Suppressor macrophage (primary cell): ENCODE results near the gene PAK6.

Experiments used
- DNase-seq, 4 experiments: peaks; one replicate each; pipeline ENCODE4 v3.0.0-alpha.2; 2020 to 2022
- total RNA-seq, 17 experiments: gene quantifications; one replicate each; lab custom pipeline; 2026; ENCODE audit warnings: mixed read lengths in 6 of 17, inconsistent platforms in 3 of 17; lab: John Stamatoyannopoulos, UW

The PAK6 gene
- 0 to 2.9 (median 0.11) reads per million in 17 experiments for total RNA-seq

- DNase-seq, result peak; percentile 34 to 60 (median 39)
Measured at GRCh38 chr15:40238532-40239403, at the start of gene PAK6. Gene PAK6, plus strand, starts transcription at chr15:40239063. Its CDS starts 25,723 bp downstream, at chr15:40264786.

DNA sequence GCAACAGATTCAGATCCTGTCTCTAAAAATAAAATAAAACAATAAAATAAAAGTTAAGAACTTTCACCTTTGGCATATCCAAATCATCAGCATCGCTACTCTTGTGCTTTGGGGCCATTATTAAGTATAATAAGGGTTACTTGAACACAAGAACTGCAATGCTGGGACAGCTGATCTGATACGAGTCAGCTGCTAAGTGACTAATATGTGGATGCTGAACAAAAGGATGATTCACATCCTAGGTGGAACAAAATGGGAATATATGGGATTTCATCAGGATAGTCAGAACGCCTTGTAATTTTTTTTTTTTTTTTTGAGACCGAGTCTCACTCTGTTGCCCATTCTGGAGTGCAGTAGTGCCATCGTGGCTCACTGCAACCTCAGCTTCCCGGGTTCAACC is 48.3 kb upstream of the PAK6 start:
- peak in 3 of 4 experiments; percentile 10 to 43 (median 26) for DNase-seq

- no peak for DNase-seq
Measured at GRCh38 chr15:40192942-40193341, 45.9 kb upstream of the PAK6 start.

DNA sequence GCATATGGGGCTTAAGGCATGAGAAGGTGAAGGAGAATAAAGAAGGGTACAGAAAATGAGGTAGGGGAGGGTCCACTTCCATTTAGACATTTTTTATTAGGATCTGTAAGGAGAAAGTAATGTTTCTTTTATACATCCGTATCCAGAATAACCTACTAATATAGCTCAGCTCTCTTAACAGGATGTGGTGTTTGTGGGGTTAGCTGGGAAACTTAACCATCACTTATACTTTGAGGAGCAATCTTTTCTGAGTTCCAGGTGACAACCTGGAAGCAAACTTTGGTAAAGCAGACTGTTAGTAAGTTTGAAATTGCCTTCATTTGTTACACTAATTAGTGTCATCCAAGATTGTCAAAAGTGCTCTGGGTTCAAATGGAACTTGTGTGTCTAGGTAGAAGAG is 41.4 kb upstream of the PAK6 start:
- no peak for DNase-seq

GRCh38 chr15:40198355-40199085 is 40.3 kb upstream of the PAK6 start:
- peak in 2 of 4 experiments; percentile 15 to 26 for DNase-seq

GRCh38 chr15:40204100-40204499 is 34.8 kb upstream of the PAK6 start:
- no peak for DNase-seq

DNA sequence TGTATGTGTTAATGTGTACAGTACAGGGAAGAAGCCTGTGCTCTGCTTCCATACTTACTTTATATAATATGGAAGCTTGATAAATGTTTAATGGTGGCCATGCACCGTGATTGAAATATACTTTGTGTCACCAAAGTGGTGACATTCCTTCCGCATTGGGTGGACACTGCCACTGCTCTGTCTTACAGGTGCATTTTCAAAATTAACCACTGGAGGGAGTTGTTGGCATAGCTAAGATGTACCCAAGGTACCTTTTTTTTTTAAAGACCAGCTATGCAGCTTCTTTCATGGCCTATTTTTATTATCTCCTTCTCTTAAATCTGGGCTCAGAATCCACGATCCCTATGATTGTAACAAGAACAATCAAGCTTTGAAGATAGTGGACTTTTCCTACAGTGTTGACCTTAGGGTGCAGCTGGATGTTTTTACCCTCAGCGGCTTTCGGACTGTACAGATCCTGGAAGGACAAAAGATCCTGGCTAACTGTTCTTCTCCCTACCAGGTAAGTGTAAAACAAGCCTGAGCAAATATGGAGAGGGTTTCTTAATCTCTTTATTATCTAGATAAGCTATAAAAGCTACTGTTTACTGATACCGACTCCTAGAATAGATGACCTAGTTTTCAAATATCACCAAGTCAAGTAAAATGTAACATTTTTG is 21.6 kb upstream of the PAK6 start:
- DNase-seq, result peak; percentile 87 to 92 (median 90)

DNA sequence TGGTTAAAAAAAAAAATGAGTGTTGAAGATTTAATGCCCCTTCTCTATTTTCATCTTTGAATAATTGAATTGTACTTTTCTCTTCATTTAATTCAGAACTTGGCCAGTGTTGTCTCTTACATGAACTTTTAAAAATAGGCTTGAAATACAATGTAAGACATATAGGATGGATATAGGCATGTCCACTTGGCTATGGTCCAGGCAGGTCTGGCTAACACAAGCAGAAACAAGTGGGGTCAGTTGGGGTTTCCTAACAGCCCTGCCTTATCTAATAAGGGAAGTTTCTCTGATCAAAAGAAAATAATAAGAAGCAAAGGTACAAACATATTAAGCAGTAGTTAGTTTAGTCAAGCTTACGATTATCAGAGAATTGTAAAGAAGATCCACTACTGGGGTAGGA is 19.1 kb upstream of the PAK6 start:
- DNase-seq, result no peak

DNA sequence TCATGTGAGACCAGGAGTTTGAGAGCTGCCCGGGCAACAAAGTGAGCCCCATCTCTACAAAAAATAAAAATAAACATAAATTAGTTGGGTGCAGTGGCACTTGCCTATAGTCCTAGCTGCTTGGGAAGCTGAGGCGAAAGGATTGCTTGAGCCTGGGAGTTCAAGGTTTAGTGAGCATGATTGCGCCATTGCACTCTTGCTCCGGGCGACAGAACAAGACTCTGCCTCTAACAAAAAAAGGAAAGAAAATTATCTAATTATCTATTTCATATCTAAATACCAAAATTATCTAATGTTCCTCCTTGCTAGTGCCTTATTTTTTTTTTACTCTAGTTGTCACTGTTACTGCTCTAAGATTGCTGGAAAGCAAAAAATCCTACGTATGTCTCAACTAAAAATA is 16.7 kb upstream of the PAK6 start:
- no peak for DNase-seq

DNA sequence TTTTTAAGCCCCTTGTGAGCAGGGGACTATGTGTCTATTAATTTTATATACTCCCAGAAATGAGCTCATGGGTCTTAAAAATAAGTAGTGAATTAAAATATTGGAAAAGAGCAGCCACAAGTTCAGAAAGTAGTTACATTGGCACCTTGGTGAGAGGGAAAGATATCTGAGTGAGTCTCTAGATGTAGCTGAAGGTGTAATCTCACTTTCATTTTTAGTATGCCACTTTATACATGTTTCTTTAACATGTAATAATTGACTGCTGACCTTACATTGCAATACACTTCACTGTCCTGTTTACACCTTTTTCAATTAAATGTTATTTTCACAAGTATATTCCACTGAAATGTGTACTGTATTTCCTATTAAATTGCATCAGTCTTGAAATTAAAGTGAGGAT is 12.1 kb upstream of the PAK6 start:
- DNase-seq, result no peak

DNA sequence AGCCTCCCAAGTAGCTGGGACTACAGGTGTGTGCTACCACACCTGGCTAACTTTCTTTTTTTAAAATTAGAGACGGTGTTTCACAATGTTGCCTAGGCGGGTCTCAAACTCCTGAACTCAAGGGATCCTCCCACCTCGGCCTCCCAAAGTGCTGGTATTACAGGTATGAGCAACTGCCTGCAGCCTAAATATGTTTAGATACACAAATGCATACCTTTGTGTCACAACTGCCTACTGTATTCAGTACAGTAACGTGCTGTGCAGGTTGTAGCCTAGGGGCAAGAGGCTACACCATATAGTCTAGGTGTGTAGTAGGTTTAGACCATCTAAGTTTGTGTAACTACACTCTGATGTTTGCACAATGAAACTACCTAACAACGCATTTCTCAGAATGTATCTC is 9.5 kb upstream of the PAK6 start:
- DNase-seq, result no peak

DNA sequence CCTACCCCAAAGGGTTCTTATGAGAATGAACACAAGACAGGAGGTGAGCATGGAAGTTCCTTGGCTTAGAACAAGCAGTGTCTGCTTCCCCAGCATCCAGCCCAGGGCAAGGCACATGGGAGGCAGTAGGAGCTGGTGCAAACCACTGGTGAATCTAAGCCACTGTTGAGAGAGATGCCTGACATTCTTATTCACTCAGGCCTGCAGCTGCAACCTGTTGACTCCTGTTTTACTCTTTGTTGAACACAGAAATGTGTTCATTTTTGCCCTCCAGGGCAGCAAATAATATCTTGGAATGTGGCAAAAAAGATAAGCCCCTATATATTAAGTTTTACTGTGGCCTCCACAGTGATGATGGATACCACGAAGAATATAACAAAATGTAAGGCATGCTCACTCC is 8.9 kb upstream of the PAK6 start:
- no peak for DNase-seq

- DNase-seq, result peak; percentile 59 to 79 (median 72)
Measured at GRCh38 chr15:40232625-40233070, 6.2 kb upstream of the PAK6 start.

- peak; percentile 24 to 70 (median 52) for DNase-seq
Measured at GRCh38 chr15:40233727-40234577, 4.9 kb upstream of the PAK6 start.

DNA sequence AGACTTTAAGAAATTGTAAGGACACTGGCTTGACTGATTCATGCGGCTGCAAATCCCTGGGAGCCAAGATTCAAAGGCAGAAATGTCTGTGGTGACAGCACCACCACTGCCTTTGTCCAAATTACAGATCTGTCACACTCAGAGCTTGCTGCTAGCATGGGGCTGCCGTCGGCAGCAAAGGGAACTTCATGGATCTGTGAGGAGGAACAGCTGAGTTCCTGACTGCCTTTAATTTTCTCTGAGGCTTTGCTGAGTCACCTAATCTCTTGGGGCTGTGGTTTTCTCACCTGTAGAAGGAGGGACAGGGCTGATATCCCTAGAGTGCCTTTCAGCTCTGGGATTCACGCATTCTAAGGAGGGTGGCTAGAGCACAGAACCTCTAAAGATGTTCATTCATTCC is 4.1 kb upstream of the PAK6 start:
- DNase-seq, result peak; percentile 59 to 78 (median 74)

GRCh38 chr15:40235201-40235885 is 3.5 kb upstream of the PAK6 start:
- DNase-seq, result peak; percentile 42 to 83 (median 64)

DNA sequence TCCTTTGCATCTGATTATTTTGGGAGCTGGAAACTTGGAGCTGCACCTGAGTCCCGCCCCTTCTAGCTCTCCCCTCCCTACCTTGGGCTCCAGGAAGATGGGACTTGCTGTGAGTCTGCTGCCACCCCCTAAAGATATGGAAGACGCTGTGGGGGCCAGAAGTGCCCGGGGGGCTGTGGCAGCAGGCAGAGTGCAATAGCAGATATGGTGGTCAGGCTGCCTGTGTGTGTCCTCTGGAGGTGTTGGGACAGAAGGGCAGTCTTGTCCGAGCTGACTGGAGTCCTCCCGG is 485 bp downstream of the PAK6 start:
- DNase-seq, result no peak

DNA sequence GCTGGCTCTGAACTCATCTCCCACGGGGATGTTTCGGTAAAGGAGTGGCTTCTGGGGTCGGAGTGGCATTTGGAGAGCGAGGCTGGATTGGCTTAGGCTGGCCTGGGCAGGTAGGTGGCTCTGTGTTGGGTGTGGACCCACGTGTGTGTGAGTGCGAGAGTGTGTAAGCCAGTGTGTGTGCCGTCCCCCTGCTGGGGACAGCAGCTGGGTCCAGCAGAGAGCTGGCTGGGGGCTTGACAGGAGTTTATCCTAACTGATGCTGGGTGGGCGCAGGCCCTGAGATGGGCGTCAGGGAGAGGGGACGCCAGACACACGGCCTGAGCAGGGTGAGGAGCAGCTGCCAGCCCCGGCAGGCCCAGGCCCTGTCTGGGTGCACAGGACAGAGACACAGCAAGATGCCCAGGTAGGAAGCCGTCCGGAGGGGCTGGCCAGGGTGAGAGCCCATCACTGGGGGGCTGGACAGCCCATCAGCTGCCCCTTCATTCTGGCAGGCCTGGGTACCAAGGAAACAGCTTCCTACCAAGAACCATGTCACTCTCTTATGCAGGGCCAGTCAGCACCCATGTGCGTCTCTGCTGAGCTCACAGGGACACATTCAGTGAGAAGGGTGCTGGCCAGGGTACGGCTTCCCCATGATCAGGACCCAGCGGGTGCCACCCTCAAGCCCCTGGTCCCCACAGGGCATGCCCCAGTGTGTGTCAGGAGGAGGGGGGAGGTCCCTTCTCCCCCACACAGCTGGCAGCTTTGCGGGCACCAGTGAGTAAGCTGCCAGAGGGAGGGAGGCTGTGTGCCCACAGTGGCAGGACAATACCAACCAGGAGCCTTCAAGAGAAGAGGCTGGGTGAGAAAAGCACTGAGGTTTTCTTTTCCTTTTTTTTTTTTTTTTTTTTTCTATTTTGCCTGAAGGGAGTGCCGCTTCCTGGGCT is 1.1 kb downstream of the PAK6 start:
- DNase-seq, result no peak

- no peak for DNase-seq
Measured at GRCh38 chr15:40240619-40241221, 1.9 kb downstream of the PAK6 start.
